NCI-H82 (cell line): ENCODE data around the gene SH3GL1.

ENCODE experiments used
- DNase-seq: peaks from one replicate; lab custom pipeline; 2025; lab: John Stamatoyannopoulos, UW

The SH3GL1 gene

GRCh38 chr19:4396949-4397783 lies 3.2 kb downstream of the SH3GL1 start:
- DNase-seq: no peak

DNA sequence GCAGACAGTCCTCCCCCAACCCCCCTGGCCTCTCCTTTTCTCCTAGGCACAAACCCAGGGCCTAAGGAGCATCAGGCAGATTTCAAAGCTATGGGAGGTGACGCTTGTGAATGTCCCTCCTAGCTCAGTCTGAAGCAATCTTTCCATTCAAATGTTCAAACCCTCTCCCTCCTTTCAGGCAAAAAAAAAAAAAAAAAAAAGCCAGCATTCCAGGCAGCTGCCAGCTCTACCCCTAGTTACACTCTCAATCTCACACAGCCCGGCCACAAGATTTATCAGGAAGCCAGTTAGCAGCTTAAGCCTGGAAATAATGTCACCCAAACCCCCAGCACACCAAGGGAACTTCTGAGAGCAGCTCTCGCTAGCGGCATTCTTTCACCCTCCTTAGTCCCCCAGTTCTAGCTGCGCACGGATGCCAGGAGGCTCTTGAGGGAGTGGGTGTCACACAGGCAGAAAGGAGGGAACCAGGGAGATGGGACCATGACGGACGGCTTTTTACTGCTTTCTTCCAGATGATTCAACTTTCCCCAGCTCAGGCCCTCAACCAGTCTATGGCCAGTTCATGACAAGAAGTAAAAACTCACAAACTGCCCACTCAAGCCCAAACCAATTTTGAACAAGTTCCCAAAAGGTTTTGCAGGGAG lies 6.3 kb downstream of the SH3GL1 start:
- DNase-seq: no peak

GRCh38 chr19:4391701-4392483 lies 8.5 kb downstream of the SH3GL1 start:
- DNase-seq: no peak

DNA sequence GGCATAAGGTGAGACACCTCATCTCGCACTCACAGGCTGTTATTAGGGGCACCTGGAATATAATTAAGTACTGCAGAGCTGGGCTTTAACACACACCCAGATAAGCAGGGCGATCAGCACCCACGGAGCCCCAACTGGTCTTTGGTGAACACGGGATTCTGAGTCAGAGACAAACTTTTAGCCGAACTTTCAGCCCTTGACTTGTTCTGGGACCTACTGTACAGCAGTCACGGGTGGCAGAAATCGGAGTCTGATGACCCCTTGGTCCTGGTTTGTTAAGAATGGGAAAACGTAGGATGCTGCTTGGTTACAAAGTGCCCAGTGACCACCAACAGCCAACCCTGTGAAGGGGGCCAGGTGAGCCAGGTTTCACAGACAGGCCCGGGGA lies 9.0 kb downstream of the SH3GL1 start:
- DNase-seq: no peak

DNA sequence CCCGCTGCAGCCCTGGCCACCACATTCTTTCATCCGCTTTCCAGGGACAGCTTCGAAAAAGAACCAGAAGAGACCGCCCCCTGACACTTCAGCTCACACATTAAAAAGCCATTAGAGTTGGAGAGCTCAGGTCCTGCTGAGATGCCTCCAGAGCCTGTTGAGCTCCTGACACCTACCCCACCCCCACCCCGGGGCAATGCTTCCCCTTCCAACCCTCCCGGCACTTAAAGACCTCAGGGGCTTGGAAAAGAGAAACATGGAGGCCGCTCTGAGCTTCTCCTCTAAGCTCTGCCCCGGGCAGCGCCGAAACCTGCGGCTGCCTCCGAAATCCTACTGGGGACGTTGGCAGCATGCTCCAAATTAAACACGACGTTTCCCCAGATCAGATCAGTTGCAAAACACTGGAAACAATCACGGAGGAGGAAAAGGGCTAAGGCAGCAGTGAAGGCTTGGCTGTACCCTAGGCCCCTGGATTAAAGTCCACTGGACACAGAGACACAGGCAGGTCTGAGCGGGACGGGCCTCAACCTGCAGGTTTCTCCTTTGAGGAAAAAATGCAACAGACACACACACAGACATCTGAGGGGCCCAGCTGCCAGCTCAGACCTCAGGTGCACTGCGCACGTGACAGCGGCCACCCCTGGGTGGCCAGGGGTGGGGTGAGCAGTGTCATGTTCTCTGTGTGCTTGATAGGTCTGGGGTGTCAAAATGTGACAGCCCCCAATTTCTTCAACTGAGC lies 9.6 kb downstream of the SH3GL1 start:
- no peak for DNase-seq

GRCh38 chr19:4390017-4390566 lies 10.3 kb downstream of the SH3GL1 start:
- DNase-seq: no peak

DNA sequence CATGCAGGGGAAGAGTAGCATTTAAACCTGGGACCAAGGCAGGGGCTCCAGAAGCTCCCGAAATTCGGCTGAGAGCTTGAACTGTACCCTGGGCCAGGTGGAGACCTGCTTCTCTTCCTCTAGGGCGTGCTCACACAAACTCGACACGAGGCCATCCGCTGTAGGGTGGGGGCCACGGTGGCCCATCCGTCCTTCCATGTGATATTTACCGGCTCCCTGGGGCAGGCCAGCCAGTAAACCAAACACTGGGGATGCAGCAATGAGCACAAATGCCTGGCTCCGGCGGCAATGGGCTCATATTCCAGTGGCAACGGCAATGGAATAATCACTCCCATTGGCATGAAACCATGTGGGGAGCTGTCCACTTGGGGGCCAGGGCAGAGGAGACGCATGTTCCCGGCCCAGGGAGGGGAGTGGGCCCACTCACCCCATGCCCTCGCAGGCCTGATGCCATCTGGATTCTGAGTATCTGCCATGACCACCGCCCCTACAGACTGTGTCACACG lies 10.8 kb downstream of the SH3GL1 start:
- DNase-seq: no peak

DNA sequence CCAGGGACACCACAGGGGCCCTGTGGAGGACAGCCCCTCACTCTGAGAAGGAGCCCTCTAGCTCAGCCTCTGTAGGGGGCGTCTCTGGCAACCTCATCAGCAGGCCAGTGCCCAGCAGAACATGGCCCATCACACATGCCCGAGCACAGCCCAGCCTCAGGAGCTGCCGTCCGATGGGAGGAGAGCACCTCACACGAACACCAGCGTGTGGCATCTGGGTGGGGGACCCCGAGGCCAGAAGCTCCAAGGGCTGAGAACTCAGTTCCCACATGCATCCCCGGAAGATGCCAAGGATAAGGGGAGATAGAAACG lies 11.3 kb downstream of the SH3GL1 start:
- no peak for DNase-seq

GRCh38 chr19:4388337-4389063 lies 11.8 kb downstream of the SH3GL1 start:
- DNase-seq: no peak

- no peak for DNase-seq
Observed at GRCh38 chr19:4386041-4386782, 14.1 kb downstream of the SH3GL1 start.

DNA sequence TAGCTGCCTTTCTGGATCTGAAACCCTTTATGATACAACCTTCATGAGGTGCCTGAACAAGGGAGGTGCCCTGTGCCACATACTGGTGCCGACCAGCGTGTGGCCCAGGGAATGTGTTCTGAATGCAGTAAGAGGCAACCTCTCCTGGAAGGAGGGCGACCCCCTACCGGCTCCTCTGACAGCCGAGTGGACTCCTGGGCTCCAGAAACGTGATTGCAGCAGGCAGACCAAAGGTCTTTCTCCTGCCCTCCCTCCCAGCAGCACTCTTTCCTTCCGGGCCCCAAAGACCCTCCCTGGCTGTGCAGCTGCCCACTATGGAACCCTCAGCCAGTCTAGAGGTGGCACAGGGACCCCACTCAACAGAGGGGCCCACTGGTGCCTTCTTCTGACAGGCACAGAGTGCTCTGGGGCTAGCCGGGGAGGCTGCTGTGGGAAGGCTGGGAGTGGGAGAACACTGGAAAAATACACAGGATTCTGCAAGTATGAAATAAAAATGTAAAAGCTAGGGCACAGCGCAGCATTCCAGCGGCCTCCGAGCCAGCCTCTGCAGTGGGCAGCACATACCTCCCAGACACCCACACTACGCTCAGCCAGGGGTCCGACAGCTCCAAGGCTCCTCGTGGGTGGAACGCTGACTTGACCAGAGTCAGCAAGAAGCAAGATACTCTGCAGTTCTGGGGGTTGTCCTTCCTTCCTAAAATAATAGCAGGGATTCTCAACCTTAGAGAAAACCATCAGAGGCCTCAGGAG lies 14.9 kb downstream of the SH3GL1 start:
- DNase-seq: no peak

DNA sequence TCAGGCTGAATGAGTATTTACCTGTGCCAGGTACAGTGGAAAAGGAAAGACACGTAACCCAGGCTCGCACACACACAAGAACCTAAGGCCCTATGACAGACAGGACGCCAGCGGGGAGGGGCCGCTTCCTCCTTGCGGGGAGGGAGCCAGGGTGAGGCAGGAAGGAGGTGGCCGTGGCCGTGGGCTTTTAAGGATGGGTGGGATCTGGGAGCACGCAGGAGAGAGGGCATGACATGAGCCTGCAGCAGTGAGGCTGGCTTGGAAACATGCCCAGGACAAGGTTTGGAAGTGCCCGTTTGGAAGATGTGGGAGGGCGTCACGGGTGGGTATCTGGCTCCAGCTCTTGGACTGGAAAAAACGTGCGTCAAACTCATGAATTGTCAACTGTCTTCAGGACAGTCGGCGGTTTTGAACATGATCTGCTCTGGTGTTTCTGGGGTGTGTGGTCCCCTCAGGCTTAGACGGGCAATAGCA lies 20.1 kb downstream of the SH3GL1 start:
- DNase-seq: no peak

DNA sequence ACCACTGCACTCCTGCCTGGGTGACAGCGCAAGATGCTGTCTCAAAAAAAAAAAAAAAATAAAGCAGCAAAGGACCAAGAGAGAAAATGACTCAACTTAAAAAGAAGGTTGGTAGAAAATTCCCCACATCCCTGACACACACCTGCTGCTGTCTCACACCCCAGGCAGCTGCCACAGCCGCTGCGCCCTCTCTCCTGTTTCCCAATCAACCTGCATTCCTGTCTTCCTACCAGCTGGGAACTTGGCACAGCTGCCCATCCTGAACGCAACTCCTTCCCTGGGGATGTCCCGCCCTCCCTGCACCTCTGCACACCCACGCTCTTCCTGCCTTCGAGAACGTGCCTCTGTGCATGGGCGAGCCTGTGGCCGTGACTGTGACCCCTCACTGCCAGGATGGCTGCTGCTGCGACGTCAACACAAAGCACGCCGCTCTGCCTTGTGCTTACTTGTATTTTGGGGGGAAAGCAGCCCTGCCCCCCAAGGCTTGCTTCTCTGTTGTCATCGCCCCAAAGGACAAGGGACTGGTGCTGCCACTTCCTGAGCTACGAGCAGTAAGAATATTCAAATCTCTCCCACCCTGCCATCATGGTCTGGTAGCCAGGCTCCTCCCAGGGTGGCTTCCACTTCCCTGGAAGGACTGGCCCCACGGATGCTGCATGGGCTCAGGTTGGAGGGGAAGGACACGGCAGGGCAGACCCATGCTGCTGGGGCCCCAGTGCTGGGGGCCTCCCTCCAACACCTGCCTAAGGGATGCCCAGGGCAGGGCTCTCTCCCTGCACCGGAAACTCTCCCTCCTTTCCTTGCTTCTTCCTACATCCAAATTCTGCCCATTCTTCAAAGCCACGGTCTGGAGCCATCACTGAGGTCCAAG lies 20.7 kb downstream of the SH3GL1 start:
- DNase-seq: no peak

- DNase-seq: no peak
Observed at GRCh38 chr19:4378886-4379285, 21.5 kb downstream of the SH3GL1 start.

- DNase-seq: no peak
Observed at GRCh38 chr19:4376991-4377781, 23.2 kb downstream of the SH3GL1 start.

- no peak for DNase-seq
Observed at GRCh38 chr19:4376671-4376990, 23.7 kb downstream of the SH3GL1 start.

GRCh38 chr19:4376028-4376670 lies 24.2 kb downstream of the SH3GL1 start:
- DNase-seq: no peak
